Left renal pelvis (tissue), 4 donors: Measurements from ENCODE around the gene ARPC2. TPM values are rescaled to one million over a fixed set of nuclear protein-coding genes. Genes with fewer than 3 reads are reported as not detected.
A peak's percentile ranks its signal among the peaks of the same experiment; 100 is the strongest.
"Not testable (repeated sequence)": the region's sequence is repeated elsewhere in the genome, so short reads cannot be mapped to it uniquely, and the experiment has no call there.

Source experiments
- DNase-seq, 4 donors: peaks; one replicate each; pipeline ENCODE4 v3.0.0-alpha.2; 2013; ENCODE audit warnings: low read depth in 4 of 4, low spot score in 3 of 4
- polyA plus RNA-seq, 4 donors: library from polyadenylated mRNA; unstranded; fragments of 120-200 nt; gene quantifications; one replicate each; pipeline ENCODE4 v1.2.1, GENCODE V29; 2013; ENCODE audit not compliant: insufficient read length in 4 of 4

The ARPC2 gene
- polyA plus RNA-seq, 4 donors = 216 to 275 (median 255) TPM

DNA sequence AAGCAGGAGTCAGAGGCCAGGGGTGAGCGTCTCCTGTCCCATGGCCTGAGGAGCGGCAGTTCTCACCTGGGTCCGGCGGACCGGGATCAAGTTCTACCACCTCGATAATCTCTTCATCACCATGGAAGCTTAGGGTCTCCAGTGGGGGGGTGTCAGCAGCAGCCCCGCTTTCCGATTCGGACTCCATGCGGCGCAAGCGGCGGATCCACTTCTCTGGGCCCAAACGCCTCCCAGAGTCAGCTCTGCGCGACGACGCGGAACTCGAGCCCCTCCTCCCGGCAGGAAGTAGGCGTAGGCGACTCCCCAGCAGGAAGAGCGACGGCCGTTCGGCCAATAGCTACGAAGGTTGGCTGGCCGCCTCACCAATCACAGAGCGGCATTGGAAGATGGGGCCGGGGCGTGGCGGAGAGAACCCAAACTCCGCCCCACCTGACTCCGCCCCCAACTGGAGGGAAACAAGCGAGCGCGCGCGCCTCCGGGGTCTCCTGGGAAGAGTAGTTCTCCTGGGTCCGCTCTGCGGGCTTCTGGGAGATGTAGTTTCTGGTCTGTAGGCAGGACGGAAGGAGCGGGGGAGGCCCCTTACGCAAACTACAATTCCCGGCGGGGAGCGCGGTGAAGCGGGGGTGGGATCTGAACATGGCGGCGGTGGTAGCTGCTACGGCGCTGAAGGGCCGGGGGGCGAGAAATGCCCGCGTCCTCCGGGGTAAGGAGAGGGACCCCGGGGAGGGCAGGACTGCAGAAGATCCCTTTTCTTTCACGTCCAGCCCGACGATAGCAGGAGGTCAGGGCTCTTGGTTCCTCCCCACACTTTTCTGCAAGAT is 53.1 kb downstream of the ARPC2 start, which contains the start of the genes AAMP and PNKD:
TSS of gene AAMP (minus strand) at position 238 of the 821 bp plus-strand sequence. CDS start at position 187, 51 bp downstream.
TSS of gene PNKD (plus strand) at position 620 of the 821 bp plus-strand sequence. CDS start at position 637, 17 bp downstream.
- DNase-seq = peak; percentile 99 to 100 (median 100)

DNA sequence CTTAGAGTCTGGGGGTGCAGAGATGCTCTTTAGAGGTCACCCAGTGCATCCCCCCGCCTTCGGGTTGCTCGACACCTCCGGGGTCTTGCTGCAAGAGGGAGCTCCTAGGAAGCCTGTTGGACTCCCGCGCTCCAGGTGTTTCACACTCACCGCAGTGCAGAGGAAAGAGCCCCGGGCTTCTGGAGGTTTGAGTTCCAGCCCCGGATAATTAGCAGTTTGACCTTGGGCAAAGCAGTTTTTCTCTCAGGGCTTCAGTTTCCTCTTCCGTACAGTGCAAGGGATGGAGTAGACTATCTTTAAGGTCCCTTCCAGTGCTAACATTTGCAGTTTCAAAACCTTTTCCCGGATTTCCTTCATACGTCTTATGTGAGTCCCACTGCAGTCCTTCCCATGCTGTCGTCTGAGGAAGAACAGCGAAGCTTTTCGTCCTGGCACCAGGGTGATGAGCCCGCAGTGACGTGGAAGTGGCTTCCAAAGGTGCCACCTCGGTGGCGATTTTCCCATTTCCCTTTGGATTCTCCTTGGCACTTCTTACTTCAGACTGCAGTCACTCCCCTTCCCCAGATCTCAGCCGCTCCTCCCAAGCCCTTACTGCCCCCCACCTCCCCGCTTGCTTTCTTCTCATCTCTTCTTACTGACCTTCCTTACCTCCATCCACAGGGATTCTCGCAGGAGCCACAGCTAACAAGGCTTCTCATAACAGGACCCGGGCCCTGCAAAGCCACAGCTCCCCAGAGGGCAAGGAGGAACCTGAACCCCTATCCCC is 53.9 kb downstream of the ARPC2 start:
- no peak for DNase-seq

DNA sequence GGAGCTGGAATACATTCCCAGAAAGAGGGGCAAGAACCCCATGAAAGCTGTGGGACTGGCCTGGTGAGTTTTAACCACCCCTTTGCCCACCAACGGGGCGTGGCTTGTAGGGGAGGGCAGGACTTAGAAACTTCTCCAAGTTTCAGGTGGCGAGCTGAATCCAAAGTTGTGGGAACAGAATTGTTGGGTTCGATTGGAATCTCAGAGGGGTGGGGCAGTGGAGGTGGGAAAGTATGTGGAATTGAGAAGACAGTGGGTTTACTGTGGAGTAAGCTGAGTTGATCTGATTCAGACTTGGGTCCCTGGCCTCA is 54.5 kb downstream of the ARPC2 start:
- no peak for DNase-seq

DNA sequence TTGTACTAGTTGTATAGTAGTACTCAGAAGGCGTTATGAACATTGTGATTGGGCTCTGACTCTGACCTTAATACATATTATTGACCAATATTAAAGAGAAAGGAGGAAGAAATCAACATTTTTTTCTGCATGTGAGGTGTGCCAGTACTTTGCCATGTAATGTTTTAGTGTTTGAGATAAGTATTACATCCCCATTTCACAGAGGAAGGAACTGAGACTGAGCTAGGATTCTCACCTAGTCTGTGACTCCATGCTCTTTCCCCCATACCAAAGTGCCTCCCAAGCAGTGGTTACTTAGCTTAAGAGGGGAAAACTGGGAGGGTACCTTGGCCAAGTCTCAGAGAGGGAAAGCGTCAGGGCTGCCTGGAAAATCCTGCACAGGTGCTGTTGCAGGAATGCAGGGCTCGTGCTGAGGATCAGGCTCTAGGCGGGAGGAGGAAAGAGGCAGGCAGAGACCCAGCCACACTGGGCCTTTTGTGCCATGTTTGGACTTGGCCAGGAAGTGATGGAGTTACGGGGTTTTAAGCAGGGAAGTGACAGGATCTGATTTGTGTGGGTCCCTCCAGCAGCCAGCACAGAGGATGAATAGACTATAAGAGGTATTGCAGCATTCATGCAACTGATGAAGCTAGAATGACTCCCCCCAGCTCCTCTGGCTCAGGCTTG is 55.0 kb downstream of the ARPC2 start:
- no peak for DNase-seq

DNA sequence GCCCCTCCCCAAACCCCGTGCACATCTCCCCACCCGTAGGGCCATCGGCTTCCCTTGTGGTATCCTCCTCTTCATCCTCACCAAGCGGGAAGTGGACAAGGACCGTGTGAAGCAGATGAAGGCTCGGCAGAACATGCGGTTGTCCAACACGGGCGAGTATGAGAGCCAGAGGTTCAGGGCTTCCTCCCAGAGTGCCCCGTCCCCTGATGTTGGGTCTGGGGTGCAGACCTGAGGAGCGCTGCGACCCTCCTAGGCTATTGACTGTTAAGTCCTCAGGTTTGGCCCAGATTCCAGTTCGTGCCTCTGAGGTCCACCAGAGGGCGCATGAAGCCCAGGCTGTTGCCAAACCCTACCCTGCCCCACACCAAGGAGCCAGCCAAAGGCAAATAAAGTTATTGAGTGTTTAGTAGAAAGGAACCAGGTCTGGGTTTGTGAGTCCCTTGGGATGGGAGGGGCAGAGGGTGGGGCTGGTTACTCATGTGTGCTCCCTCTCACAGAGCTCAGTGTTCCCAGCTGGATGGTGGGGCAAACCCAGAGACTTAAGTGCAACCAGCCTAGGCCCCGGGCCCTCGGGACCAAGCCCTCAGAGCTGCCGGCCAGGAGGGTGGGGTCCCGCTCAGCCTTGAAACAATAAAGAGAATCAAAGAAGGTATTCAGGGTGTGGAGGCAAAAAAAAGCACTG is 55.7 kb downstream of the ARPC2 start:
- no peak for DNase-seq

DNA sequence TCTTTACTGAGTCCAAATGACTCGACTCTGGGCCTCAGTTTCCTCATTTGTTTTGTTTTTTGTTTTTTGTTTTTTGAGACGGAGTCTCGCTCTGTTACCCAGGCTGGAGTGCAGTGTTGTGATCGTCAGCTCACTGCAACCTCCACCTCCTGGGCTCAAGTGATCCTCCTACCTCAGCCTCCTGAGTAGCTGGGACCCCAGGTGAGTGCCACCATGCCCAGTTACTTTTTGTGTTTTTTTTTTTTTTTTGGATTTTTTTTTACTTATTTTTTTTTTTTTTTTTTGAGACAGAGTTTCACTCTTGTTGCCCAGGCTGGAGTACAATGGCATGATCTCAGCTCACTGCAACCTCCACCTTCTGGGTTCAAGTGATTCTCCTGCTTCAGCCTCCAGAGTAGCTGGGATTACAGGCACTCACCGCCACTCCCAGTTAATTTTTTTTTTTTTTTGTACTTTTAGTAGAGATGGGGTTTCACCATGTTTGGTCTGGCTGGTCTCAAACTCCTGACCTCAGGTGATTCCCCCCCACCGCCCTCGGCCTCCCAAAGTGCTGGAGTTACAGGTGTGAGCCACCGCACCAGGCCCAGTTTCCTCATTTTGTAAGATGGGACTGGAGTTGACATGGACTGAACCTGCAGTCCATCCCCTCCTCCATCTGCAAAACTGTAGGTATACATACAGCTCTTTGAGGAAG is 56.4 kb downstream of the ARPC2 start:
- DNase-seq = not testable (repeated sequence)

DNA sequence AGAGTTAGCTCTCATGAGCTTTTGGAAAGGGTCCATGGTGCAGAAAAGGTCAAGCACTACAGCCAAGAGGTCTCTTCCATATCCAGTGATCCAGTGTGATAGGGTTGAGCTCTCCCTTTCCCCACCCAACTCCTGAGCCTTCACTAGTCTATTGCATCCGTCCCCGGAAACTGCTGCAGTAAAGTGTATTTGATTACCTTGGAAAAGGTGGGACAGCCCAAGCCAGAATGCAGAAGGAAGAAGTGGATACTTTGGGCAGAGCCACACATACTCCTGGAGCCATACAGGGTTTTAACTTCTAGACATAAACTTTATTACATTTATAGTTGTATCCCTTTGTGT is 56.9 kb downstream of the ARPC2 start:
- DNase-seq = no peak

DNA sequence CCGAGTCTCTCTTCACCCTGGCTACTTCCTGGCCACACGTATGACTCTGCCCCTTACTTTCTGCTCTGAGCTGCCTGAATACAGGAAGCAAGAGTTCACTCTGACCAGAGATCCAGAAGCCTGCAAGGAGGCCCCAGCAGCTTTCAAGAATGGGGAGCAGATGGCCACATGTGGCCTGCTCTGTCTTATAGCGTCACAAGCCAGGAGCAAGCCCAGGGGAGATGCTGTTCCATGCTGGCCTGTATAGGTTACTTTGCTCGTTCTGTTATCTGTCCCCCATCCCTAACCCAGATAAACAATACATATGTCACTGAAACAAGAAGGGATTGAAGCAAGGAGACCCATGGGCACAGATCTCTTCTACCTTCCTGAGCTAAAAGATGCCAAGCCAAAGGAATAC is 57.6 kb downstream of the ARPC2 start:
- DNase-seq = no peak

DNA sequence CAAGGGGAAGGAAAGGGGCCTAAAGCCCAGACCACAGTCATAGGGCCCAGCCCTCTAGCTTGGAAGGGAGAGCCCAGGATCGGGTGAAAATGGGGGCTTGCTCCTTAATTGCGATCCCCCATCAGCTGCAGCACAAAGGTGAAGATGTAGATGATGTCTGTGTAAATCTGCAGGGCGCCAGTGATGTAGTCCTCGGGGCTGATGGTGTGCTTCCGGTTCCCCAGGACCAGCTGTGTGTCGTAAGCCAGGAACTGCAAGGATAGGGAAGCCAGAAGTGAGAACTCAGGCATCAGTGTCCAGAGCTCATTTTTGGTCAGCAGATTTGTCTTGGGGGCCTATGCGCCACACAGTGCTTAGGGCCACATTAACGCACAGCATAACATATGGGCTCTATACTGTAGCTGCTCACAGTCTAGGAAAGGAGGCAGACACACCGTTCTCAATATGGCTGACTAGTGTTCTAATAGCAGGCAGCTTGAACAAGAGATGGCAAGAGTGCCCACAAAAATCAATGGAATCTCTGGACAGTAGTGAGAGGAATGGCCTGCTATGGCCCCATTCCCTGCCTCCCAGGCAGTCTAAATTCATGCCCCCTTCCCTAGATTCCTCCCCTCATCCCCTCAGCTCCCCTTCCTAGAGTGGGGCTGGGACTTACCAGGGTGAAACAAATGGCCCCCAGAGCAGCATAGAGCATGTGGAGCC is 58.5 kb downstream of the ARPC2 start:
- DNase-seq = no peak

DNA sequence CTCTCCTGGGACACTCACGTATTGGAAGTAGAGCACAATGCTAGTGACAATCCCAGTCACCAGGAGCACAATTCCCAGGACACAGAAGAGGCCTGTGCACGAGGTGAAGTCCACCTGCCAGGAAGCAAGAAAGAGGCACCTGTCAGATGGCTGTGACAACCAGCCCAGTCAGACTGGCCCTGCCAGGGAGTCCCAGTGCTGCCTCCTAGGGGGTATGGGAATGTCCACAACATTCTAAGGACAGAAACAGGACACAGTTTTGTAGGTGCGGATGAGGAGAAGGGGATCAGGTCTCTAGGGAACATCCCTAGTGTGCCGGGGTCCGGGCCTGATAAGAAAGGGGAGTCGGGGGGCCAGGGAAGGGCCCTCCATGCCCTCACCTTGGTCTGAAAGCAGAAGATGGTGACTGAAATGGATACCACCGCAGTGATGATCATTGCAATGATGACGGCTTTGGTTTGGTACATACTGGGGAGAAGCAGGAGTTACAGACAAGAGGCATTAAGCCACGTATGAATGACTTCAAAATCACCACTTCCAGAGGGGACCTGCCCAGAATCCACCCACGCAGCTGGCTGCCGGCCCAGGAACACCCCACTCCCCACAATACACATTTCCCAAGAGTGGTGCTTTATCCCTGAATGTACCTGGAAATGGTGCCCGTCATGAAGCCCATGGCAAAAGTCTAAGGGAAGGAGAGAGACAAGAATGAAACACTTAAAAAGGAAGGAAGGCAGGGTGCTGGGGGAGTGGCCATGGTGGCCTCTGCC is 60.2 kb downstream of the ARPC2 start:
- no peak for DNase-seq

DNA sequence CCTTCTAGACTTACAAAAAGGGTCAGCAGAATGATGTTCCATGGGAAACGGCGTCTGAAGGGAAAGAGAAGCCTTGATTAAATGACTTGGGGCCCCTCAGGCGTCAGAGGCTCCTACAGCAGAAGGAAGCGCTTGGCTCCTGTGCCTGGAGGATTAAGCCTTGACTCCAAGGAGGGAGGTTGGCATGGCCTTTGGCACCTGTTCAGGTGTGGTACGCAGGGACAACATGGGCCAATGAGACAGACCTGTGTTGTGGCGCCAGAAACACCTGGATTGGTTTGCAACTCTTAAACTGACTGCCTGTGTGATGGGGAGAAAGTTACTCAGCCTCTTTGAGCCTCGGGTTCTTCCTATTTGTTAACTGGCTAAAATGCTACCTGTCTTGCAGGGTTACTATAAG is 60.9 kb downstream of the ARPC2 start:
- no peak for DNase-seq

DNA sequence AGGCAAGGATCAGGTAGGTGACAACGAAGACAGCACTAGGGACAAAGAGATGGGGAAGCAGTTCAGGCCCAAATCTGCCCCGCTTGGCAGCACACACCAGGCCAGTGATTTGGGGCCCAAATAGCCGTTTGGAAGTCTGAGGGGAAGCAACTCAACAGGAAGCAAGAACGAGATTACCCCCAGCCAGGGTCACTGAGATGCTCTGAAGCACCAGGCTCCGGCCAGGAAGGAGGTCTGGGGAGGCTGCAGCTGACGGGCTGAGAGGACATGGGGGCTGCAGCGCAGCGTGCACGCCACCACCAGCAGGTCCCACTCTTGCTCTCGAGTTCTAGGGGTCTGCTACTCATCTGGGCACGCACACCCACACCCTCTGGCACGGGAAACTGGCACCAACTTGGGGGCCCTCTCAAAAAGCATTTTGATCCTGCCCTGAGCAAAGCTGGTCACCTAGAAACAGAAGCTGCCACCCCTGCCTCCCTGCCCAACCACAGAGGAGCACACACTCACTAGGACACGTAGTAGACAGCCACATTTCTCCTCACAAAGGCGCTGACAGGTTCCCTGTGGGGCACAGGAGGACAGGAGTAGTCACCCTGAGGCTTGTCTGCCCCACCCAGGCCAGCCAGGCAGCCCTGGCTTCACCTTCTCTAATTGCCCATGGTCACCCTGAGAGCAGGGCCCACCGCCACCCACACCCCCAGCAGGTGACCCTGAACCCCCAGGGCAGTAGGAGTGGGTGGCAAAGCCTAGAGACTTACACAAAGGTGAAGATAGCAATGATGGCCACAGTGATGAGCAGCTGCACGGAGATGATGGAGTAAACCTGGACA is 61.8 kb downstream of the ARPC2 start:
- no peak for DNase-seq

DNA sequence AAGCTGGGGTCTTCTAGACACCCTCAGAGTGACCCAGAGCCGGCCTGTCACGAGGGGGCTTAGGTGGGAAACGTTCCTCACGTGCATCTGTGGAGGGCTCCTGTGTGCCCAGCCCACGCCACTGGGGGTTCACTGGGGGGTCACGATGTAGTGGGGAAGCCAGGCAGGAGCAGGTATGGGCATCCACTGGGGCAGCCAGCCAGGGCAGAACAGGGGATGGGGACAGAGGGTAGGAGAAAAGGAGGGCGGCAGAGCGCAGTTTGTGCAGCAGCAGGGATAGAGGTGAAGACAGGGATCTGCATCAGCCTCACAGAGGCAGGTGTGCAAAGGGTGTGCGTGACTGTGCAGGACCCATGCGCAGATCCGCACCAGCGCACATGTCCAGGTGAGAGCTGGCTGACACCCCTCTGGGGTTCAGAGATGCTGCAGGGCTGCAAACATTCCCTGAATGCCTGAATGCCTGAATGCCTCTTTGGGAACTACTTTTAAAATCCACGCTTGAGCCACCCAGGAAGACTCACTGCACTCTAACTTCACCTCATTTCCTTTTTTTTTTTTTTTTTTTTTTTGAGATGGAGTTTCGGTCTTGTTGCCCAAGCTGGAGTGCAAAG is 63.4 kb downstream of the ARPC2 start:
- DNase-seq = no peak

DNA sequence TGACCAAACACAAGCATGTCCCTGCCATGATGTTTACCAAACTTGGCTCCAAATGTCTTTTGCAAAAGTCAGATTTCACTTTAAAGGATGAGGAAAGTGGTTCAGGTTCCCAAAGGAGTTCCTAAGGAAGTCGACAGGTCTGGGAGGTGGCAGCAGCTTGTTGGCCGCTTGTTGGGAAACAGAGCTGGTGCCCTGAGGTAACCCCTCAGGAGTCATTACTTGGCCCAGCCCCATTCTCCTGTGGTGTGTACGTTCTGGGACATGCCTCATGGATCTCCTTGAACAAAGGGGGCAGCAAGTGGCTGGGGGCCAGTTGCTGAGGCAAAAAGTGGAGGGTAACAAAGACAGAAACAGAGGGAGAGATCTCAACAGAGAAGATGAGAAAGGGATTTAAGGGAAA is 64.5 kb downstream of the ARPC2 start:
- no peak for DNase-seq

DNA sequence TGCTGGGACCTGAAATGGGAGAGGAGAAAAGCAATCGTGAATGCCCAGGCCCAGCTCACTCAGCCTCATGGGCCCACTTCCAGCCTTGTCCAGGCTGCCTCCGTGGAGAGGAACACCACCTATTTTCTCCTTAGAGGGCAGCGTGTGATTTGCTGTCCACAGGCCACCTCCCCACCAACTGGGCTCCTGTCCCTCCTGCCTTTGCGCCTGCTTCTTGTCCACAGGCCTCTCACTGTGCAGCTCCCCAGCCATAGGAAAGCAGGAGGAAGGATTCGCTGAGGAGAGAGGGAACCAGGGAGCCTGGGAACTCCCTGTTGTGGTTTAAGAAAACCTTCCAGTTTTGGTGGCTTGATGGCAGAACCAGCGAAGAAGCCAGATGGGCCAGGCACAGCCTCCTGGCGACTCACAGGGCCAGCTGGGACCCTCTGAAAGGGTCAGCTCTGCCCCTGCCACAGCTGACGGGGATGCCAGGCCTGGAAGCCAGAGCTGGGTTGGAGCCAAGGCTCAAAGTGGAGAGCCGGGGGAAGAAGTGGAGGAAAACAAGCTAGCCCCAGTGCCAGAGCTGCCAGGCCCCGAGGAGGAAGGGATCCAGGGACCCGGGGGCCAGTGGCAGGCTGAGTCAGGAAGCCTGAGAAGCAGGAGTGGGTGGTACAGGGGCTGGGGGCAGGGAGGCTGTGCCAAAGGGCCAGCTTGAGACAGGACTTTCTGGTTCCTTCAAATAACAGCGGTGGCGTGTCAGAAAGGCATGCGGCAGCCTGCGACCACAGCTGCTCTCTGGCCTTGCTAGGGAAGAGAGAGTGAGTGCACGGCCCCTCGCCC is 65.4 kb downstream of the ARPC2 start:
- DNase-seq = no peak

DNA sequence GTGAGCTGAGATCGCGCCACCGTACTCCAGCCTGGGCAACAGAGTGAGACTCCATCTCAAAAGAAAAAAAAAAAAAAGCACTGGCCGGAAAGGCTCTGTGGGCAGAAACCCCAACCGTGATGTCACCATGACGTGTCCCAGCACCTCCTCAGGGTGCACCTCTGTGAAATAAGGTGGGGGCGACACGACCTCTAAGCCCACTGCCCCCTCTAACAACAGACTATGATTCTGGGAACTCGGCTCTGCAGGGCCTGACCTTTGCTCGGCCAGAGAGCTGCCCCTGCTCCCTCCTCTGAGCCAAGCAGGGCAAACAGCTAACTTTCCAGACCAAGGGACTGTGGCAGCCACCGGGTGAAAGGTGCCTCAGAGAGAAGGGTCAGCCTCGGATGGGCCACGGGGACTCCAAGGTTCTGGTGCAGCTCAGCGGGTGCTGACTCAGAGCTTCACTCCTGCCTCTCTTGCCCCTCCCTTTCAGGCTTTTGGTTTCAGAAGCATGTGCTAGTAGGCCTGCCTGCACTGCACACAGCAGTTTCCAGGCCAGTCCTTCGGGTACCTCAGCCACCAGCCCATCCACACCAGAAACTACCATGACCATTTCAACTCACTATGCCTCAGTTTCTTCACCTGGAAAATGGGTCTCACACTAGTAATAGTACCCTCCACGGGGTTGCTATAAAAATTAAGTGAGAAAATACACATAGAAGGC is 67.3 kb downstream of the ARPC2 start:
- no peak for DNase-seq
